Endodermal cell (in vitro differentiated cells): ENCODE data around the gene IL18BP. TPM values are rescaled to one million over a fixed set of nuclear protein-coding genes. Genes with fewer than 3 reads are reported as not detected.

Experiments
- DNase-seq: peaks from one replicate; pipeline ENCODE4 v3.0.0-alpha.2; 2017
- H3K27ac ChIP-seq: 2 replicates; pipeline ENCODE4 v1.5.1; 2013; ENCODE audit warnings: mild to moderate bottlenecking, low read depth, low read length, moderate library complexity
- H3K27me3 ChIP-seq: 2 replicates; pipeline ENCODE4 v1.6.1; 2013; ENCODE audit warnings: mild to moderate bottlenecking, low read length, moderate library complexity; ENCODE audit not compliant: insufficient read depth, control insufficient read depth, poor library complexity, severe bottlenecking
- H3K36me3 ChIP-seq: 2 replicates; pipeline ENCODE4 v1.7.0; 2013; ENCODE audit warnings: mild to moderate bottlenecking, low read length, moderate library complexity; ENCODE audit not compliant: control insufficient read depth, insufficient read depth
- H3K4me1 ChIP-seq: one replicate; pipeline ENCODE4 v1.7.0; 2013; ENCODE audit warnings: low read length; ENCODE audit not compliant: control insufficient read depth, insufficient read depth
- H3K4me3 ChIP-seq: 2 replicates; pipeline ENCODE4 v1.5.1; 2013; ENCODE audit warnings: mild to moderate bottlenecking, low read length, moderate library complexity
- H3K9ac ChIP-seq: 2 replicates; pipeline ENCODE4 v1.6.1; 2013; ENCODE audit warnings: mild to moderate bottlenecking, low read length, moderate library complexity; ENCODE audit not compliant: poor library complexity, severe bottlenecking; ENCODE audit errors: extremely low read depth
- H3K9me3 ChIP-seq: 2 replicates; pipeline ENCODE4 v1.6.1; 2013; ENCODE audit warnings: mild to moderate bottlenecking, low read length, moderate library complexity; ENCODE audit not compliant: control insufficient read depth
- H3K27ac Mint-ChIP-seq: 2 replicates; pipeline ENCODE4 v1.8.0; 2020; ENCODE audit warnings: mixed read lengths
- H3K27me3 Mint-ChIP-seq: 2 replicates; pipeline ENCODE4 v1.8.0; 2021; ENCODE audit warnings: mild to moderate bottlenecking, mixed read lengths; ENCODE audit not compliant: insufficient read depth
- H3K36me3 Mint-ChIP-seq: 2 replicates; pipeline ENCODE4 v1.8.0; 2020; ENCODE audit warnings: low read depth, mixed read lengths
- H3K4me1 Mint-ChIP-seq: 2 replicates; pipeline ENCODE4 v1.8.0; 2020; ENCODE audit warnings: mixed read lengths
- H3K4me3 Mint-ChIP-seq: 2 replicates; pipeline ENCODE4 v1.8.0; 2020; ENCODE audit warnings: mild to moderate bottlenecking, moderate library complexity, mixed read lengths
- H3K9me3 Mint-ChIP-seq: 2 replicates; pipeline ENCODE4 v1.8.0; 2020; ENCODE audit warnings: mild to moderate bottlenecking, mixed read lengths
- CTCF ChIP-seq: fragments of 200-600 bp; sonication (generic); conservative IDR thresholded peaks from 2 replicates; pipeline ENCODE4 v1.5.0; 2021; ENCODE audit warnings: antibody characterized with exemption, mild to moderate bottlenecking
- WGBS, 2 experiments: methylation state at CpG; one replicate each; pipeline versions ENCODE4 v1.1.5 to v1.1.7; 2013; ENCODE audit warnings: missing lambda C conversion rate in 2 of 2, mixed read lengths in 1 of 2; ENCODE audit not compliant: insufficient coverage in 1 of 2, insufficient read length in 1 of 2; 5-methylcytosine and 5-hydroxymethylcytosine counted together
- total RNA-seq, 2 donors: library from RNA; stranded (reverse); fragmentation: NEBNext Ultra II Directional in 1 of 2; extraction: Animal tissue kit (Norgen Biotek cat#: 25700) in 1 of 2; gene quantifications; 2 replicates in 1 of 2; 3 replicates in 1 of 2; pipeline ENCODE4 v1.2.1, GENCODE V29; 2021

IL18BP gene
- total RNA-seq, 2 donors from 2014 or later: 10.8 to 13.0 TPM

- H3K4me1 ChIP-seq: peaks cover 20% of the 10 kb centered on the region
- H3K27me3 Mint-ChIP-seq: no peaks in the 10 kb centered on the region
- H3K27me3 ChIP-seq: no peaks in the 10 kb centered on the region
- H3K27ac ChIP-seq: peak overlapping the region; percentile 98
- DNase-seq: no peak
- TF ChIP-seq CTCF: no peak
- 61 to 90% methylated on average over 2 to 5 of the region's 5 CpGs for whole genome bisulfite sequencing, 2 experiments
- no peaks in the 10 kb centered on the region for H3K9me3 Mint-ChIP-seq
- H3K9me3 ChIP-seq: no peaks in the 10 kb centered on the region
- peaks cover 2% of the 10 kb centered on the region for H3K4me1 Mint-ChIP-seq
- no peak overlapping the region for H3K27ac Mint-ChIP-seq
- peaks cover 3% of the 10 kb centered on the region for H3K36me3 Mint-ChIP-seq
- H3K4me3 ChIP-seq: peak overlapping the region; percentile 88
- H3K4me3 Mint-ChIP-seq: no peak overlapping the region
- H3K36me3 ChIP-seq: peaks cover 7% of the 10 kb centered on the region
- H3K9ac ChIP-seq: peak overlapping the region; percentile 65
Observed at GRCh38 chr11:72042064-72042745, 43.5 kb downstream of the IL18BP start.

- Mint-ChIP-seq H3K27me3 (no peaks in the 10 kb centered on the region), H3K36me3 (peaks cover 7% of the 10 kb centered on the region), H3K9me3 (no peaks in the 10 kb centered on the region), H3K4me1 (peaks cover 15% of the 10 kb centered on the region), H3K27ac (no peak overlapping the region), H3K4me3 (no peak overlapping the region)
- H3K4me1 ChIP-seq: peaks cover 8% of the 10 kb centered on the region
- no peaks in the 10 kb centered on the region for H3K27me3 ChIP-seq
- no peak for TF ChIP-seq CTCF
- no peak overlapping the region for H3K27ac ChIP-seq
- no peak overlapping the region for H3K4me3 ChIP-seq
- no peak overlapping the region for H3K9ac ChIP-seq
- no peak for DNase-seq
- H3K36me3 ChIP-seq: peaks cover 11% of the 10 kb centered on the region
- H3K9me3 ChIP-seq: no peaks in the 10 kb centered on the region
- WGBS, 2 experiments: 94 to 100% methylated on average over 1 to 5 of the region's 5 CpGs
Observed at GRCh38 chr11:72045849-72046248, 47.1 kb downstream of the IL18BP start.

- peaks cover 4% of the 10 kb centered on the region for H3K4me1 ChIP-seq
- Mint-ChIP-seq H3K36me3 (peaks cover 7% of the 10 kb centered on the region), H3K9me3 (no peaks in the 10 kb centered on the region), H3K27ac (peak overlapping the region; percentile 88), H3K4me1 (peaks cover 15% of the 10 kb centered on the region), H3K4me3 (no peak overlapping the region), H3K27me3 (no peaks in the 10 kb centered on the region)
- H3K27me3 ChIP-seq: no peaks in the 10 kb centered on the region
- no peak for TF ChIP-seq CTCF
- no peak overlapping the region for H3K4me3 ChIP-seq
- peak overlapping the region; percentile 27 for H3K27ac ChIP-seq
- no peaks in the 10 kb centered on the region for H3K9me3 ChIP-seq
- peaks cover 17% of the 10 kb centered on the region for H3K36me3 ChIP-seq
- DNase-seq: peak; percentile 53
- 85 to 93% methylated on average over 2 to 3 of the region's 3 CpGs for WGBS, 2 experiments
- H3K9ac ChIP-seq: no peak overlapping the region
Observed at GRCh38 chr11:72048766-72049460, 50.2 kb downstream of the IL18BP start.

Other genes with a start within 250 kb of the IL18BP start
- not detected for gene DEFB108B, start 165.7 kb upstream of the IL18BP start, total RNA-seq
- not detected for gene DEFB131B, start 120.5 kb upstream of the IL18BP start, total RNA-seq
- 10 to 100 TPM; 11.4 to 15.2 TPM for gene XNDC1N, start 70.3 kb upstream of the IL18BP start, total RNA-seq
- 10 to 100 TPM; 50.9 to 52.2 TPM for gene RNF121, start 69.9 kb upstream of the IL18BP start, total RNA-seq
- gene NUMA1, start 81.6 kb downstream of the IL18BP start, total RNA-seq: 100 to 1,000 TPM; 130 to 132 TPM
- 1 to 10 TPM; 8.0 to 9.5 TPM for gene LRRC51, start 81.9 kb downstream of the IL18BP start, total RNA-seq
- gene LAMTOR1, start 104.4 kb downstream of the IL18BP start, total RNA-seq: 100 to 1,000 TPM in 1 of 2 donors, 10 to 100 TPM in 1; 92.0 to 104 TPM
- gene TOMT, start 107.0 kb downstream of the IL18BP start, total RNA-seq: not detected
- gene ANAPC15, start 113.8 kb downstream of the IL18BP start, total RNA-seq: 10 to 100 TPM; 51.2 to 54.9 TPM
- gene FOLR3, start 136.8 kb downstream of the IL18BP start, total RNA-seq: not detected
- gene FOLR1, start 193.2 kb downstream of the IL18BP start, total RNA-seq: 10 to 100 TPM; 13.8 to 19.3 TPM
- gene FOLR2, start 217.9 kb downstream of the IL18BP start, total RNA-seq: not detected
- gene INPPL1, start 225.9 kb downstream of the IL18BP start, total RNA-seq: 100 to 1,000 TPM; 230 to 325 TPM
- under 1 TPM in 1 of 2 donors, not detected in 1; 0.92 TPM for gene PHOX2A, start 245.3 kb downstream of the IL18BP start, total RNA-seq